ENCODE data around the gene MYOM1.
"Not testable (repeated sequence)": the region's sequence is repeated elsewhere in the genome, so short reads cannot be mapped to it uniquely, and the experiment has no call there.

Gene MYOM1

GRCh38 chr18:3073353-3073752, 146.4 kb downstream of the MYOM1 start:
- FAIRE-seq: not testable (repeated sequence)

- FAIRE-seq: no peak
Measured at GRCh38 chr18:3071676-3072075, 148.1 kb downstream of the MYOM1 start.

- no peak for FAIRE-seq
Measured at GRCh38 chr18:3069671-3070433, 149.9 kb downstream of the MYOM1 start.

- FAIRE-seq: no peak
Measured at GRCh38 chr18:3067722-3068121, 152.0 kb downstream of the MYOM1 start.

GRCh38 chr18:3067165-3067661, 152.6 kb downstream of the MYOM1 start:
- no peak for FAIRE-seq

GRCh38 chr18:3066341-3067110, 153.2 kb downstream of the MYOM1 start:
- no peak for FAIRE-seq

GRCh38 chr18:3063766-3064165, 156.0 kb downstream of the MYOM1 start:
- FAIRE-seq: not testable (repeated sequence)

- no peak for FAIRE-seq
Measured at GRCh38 chr18:3062798-3063680, 156.7 kb downstream of the MYOM1 start.

- no peak for FAIRE-seq
Measured at GRCh38 chr18:3061581-3062312, 158.0 kb downstream of the MYOM1 start.

- FAIRE-seq: no peak
Measured at GRCh38 chr18:3060667-3061580, 158.8 kb downstream of the MYOM1 start.

- peak; percentile 14 for FAIRE-seq
Measured at GRCh38 chr18:3059272-3059671, 160.5 kb downstream of the MYOM1 start.

GRCh38 chr18:3058328-3059191, 161.2 kb downstream of the MYOM1 start:
- no peak for FAIRE-seq

- no peak for FAIRE-seq
Measured at GRCh38 chr18:3057526-3057925, 162.2 kb downstream of the MYOM1 start.

GRCh38 chr18:3056311-3056710, 163.5 kb downstream of the MYOM1 start:
- FAIRE-seq: no peak

GRCh38 chr18:3055816-3056215, 164.0 kb downstream of the MYOM1 start:
- FAIRE-seq: no peak

- no peak for FAIRE-seq
Measured at GRCh38 chr18:3055186-3055728, 164.5 kb downstream of the MYOM1 start.

GRCh38 chr18:3054780-3055179, 165.0 kb downstream of the MYOM1 start:
- FAIRE-seq: no peak

GRCh38 chr18:3054214-3054613, 165.6 kb downstream of the MYOM1 start:
- no peak for FAIRE-seq

- no peak for FAIRE-seq
Measured at GRCh38 chr18:3053081-3053480, 166.7 kb downstream of the MYOM1 start.

- no peak for FAIRE-seq
Measured at GRCh38 chr18:3052411-3052758, 167.4 kb downstream of the MYOM1 start.
